ENCODE data around the gene ARHGAP18.

ARHGAP18 gene

GRCh38 chr6:129644567-129645015, 65.4 kb downstream of the ARHGAP18 start:
- DNase-seq (ENCODE audit: low read depth in 2 of 2) = no peak

GRCh38 chr6:129643968-129644367, 66.0 kb downstream of the ARHGAP18 start:
- DNase-seq (ENCODE audit: low read depth in 2 of 2) = no peak

- DNase-seq (ENCODE audit: low read depth in 2 of 2) = no peak
Observed at GRCh38 chr6:129643176-129643575, 66.8 kb downstream of the ARHGAP18 start.

GRCh38 chr6:129642322-129642721, 67.7 kb downstream of the ARHGAP18 start:
- DNase-seq (ENCODE audit: low read depth in 2 of 2) = no peak

GRCh38 chr6:129641344-129641743, 68.6 kb downstream of the ARHGAP18 start:
- no peak for DNase-seq (ENCODE audit: low read depth in 2 of 2)

- no peak for DNase-seq (ENCODE audit: low read depth in 2 of 2)
Observed at GRCh38 chr6:129638686-129639085, 71.3 kb downstream of the ARHGAP18 start.

- DNase-seq (ENCODE audit: low read depth in 2 of 2) = no peak
Observed at GRCh38 chr6:129638055-129638684, 71.8 kb downstream of the ARHGAP18 start.

- DNase-seq (ENCODE audit: low read depth in 2 of 2) = no peak
Observed at GRCh38 chr6:129637340-129638054, 72.5 kb downstream of the ARHGAP18 start.

- DNase-seq (ENCODE audit: low read depth in 2 of 2) = no peak
Observed at GRCh38 chr6:129635396-129636130, 74.4 kb downstream of the ARHGAP18 start.

GRCh38 chr6:129634411-129635230, 75.4 kb downstream of the ARHGAP18 start:
- DNase-seq (ENCODE audit: low read depth in 2 of 2) = no peak

GRCh38 chr6:129633529-129633928, 76.4 kb downstream of the ARHGAP18 start:
- no peak for DNase-seq (ENCODE audit: low read depth in 2 of 2)

- DNase-seq (ENCODE audit: low read depth in 2 of 2) = no peak
Observed at GRCh38 chr6:129632172-129632613, 77.8 kb downstream of the ARHGAP18 start.

GRCh38 chr6:129631070-129631469, 78.9 kb downstream of the ARHGAP18 start:
- no peak for DNase-seq (ENCODE audit: low read depth in 2 of 2)

- DNase-seq (ENCODE audit: low read depth in 2 of 2) = no peak
Observed at GRCh38 chr6:129630596-129630995, 79.4 kb downstream of the ARHGAP18 start.

GRCh38 chr6:129628101-129628815, 81.7 kb downstream of the ARHGAP18 start:
- DNase-seq (ENCODE audit: low read depth in 2 of 2) = no peak

GRCh38 chr6:129624488-129624887, 85.5 kb downstream of the ARHGAP18 start:
- no peak for DNase-seq (ENCODE audit: low read depth in 2 of 2)

- DNase-seq (ENCODE audit: low read depth in 2 of 2) = no peak
Observed at GRCh38 chr6:129623008-129623732, 86.8 kb downstream of the ARHGAP18 start.

GRCh38 chr6:129621252-129621651, 88.7 kb downstream of the ARHGAP18 start:
- DNase-seq (ENCODE audit: low read depth in 2 of 2) = no peak

- no peak for DNase-seq (ENCODE audit: low read depth in 2 of 2)
Observed at GRCh38 chr6:129620234-129620610, 89.8 kb downstream of the ARHGAP18 start.

- DNase-seq (ENCODE audit: low read depth in 2 of 2) = no peak
Observed at GRCh38 chr6:129619579-129620233, 90.3 kb downstream of the ARHGAP18 start.

All from stimulated activated CD8-positive, alpha-beta memory T cell treated with anti-CD3 and anti-CD28 coated beads, Interleukin-7, amount 100 ng/mL, for 1 hour (primary cell).